ENCODE data around the gene DOC2B.

- no peak for TF ChIP-seq CTCF (conservative IDR thresholded peaks at IDR 0.05; ENCODE audit: low read depth in 2 of 2)
- no peak for TF ChIP-seq EZH2 (IDR thresholded peaks at IDR 0.05; ENCODE audit: low read depth, unreplicated experiment)
- no peak for TF ChIP-seq POLR2AphosphoS5 (IDR thresholded peaks at IDR 0.05; ENCODE audit: low read depth)
- TF ChIP-seq REST (IDR thresholded peaks at IDR 0.05; ENCODE audit: unreplicated experiment) = no peak
- TF ChIP-seq CREB1 (CRISPR knock-in tag; IDR thresholded peaks at IDR 0.05; ENCODE audit: low read depth) = no peak
- TF ChIP-seq EZH2phosphoT487 (IDR thresholded peaks at IDR 0.05; ENCODE audit: unreplicated experiment) = no peak
- TF ChIP-seq ZNF114 (CRISPR knock-in tag; IDR thresholded peaks at IDR 0.05) = no peak
- TF ChIP-seq NANOG (IDR thresholded peaks at IDR 0.05; ENCODE audit: borderline replicate concordance) = no peak
- TF ChIP-seq ETS1 (IDR thresholded peaks at IDR 0.05) = no peak
- no peak for TF ChIP-seq STAT1 (IDR thresholded peaks at IDR 0.05; ENCODE audit: unreplicated experiment)
- TF ChIP-seq JUNB (IDR thresholded peaks at IDR 0.05; ENCODE audit: unreplicated experiment) = no peak
- TF ChIP-seq ZNF462 (CRISPR knock-in tag; IDR thresholded peaks at IDR 0.05) = no peak
- TF ChIP-seq ZNF331 (CRISPR knock-in tag; IDR thresholded peaks at IDR 0.05; ENCODE audit: low read depth) = no peak
These were observed 42.4 kb upstream of the DOC2B start for GRCh38 chr17:223723-224471.

Data from GM23338 (cell line).